GM12878 (cell line): ENCODE data around the gene XRN2. TPM values are rescaled to one million over a fixed set of nuclear protein-coding genes. Genes with fewer than 3 reads are reported as not detected.

Source experiments
- ATAC-seq: fragments of 200-7000 bp; cut with Tn5 transposase; 3 replicates; pipeline ENCODE4 v1.9.1; 2020; ENCODE audit warnings: mild to moderate bottlenecking, moderate library complexity
- BruUV-seq: library from RNA; stranded (reverse); fragments of 400-500 nt; replicated peaks from 2 replicates; lab custom pipeline; 2021; lab: Mats Ljungman, UMichigan
- CTCF ChIA-PET: fragments of 300-600 bp; sonication (Branson Sonifier 250); formaldehyde crosslinking; extraction: SDS; loops from one replicate; lab custom pipeline; 2021; ENCODE audit warnings: inconsistent platforms; lab: Yijun Ruan, JAX
- POLR2A ChIA-PET: fragments of 350-600 bp; formaldehyde crosslinking; extraction: SDS; loops from one replicate; lab custom pipeline; 2021; ENCODE audit warnings: inconsistent platforms; lab: Charles Lee
- RAD21 ChIA-PET: fragments of 300-600 bp; sonication (Branson Sonifier 250); formaldehyde crosslinking; loops from one replicate; lab custom pipeline; 2023; ENCODE audit warnings: antibody characterized with exemption; ENCODE audit not compliant: unreplicated experiment; lab: Charles Lee
- SMC1A ChIA-PET: fragments of 300-600 bp; sonication (Branson Sonifier 250); formaldehyde crosslinking; loops from one replicate; lab custom pipeline; 2023; ENCODE audit not compliant: unreplicated experiment, uncharacterized antibody; lab: Charles Lee
- DNase-seq: peaks from one replicate; pipeline ENCODE4 v3.0.0-alpha.2; 2011; ENCODE audit warnings: low read depth, low spot score
- FAIRE-seq: peaks from 3 replicates; lab custom pipeline; 2011; peaks lifted over from hg19 to GRCh38; lab: Jason Lieb, UNC
- H2AFZ ChIP-seq: 2 replicates; pipeline ENCODE4 v1.6.0; 2011; ENCODE audit warnings: low read depth, low read length, control low read depth; ENCODE audit not compliant: control insufficient read depth
- H3K27ac ChIP-seq: 2 replicates; pipeline ENCODE4 v1.5.1; 2011; ENCODE audit warnings: control low read depth; ENCODE audit not compliant: control insufficient read depth, insufficient read depth
- H3K27me3 ChIP-seq, 2 experiments: replicated peaks in 1 of 2; 2 replicates each; pipeline versions ENCODE4 v1.6.0 to v1.6.1; 2011; ENCODE audit warnings: low read length in 1 of 2; ENCODE audit not compliant: control insufficient read depth in 2 of 2, insufficient read depth in 2 of 2
- H3K36me3 ChIP-seq, 2 experiments: 2 replicates each; pipeline ENCODE4 v1.5.1; 2011; ENCODE audit warnings: low read length in 1 of 2; ENCODE audit not compliant: control insufficient read depth in 2 of 2, insufficient read depth in 2 of 2
- H3K4me1 ChIP-seq: 2 replicates; pipeline ENCODE4 v1.6.1; 2011; ENCODE audit warnings: mild to moderate bottlenecking, low read length, moderate library complexity, mixed read lengths; ENCODE audit not compliant: control insufficient read depth, insufficient read depth
- H3K4me2 ChIP-seq: 2 replicates; pipeline ENCODE4 v1.6.0; 2011; ENCODE audit warnings: control low read depth; ENCODE audit not compliant: control insufficient read depth, insufficient read depth
- H3K4me3 ChIP-seq: fragments of 200-600 bp; sonication (generic); 2 replicates; pipeline ENCODE4 v1.5.1; 2016
- H3K79me2 ChIP-seq: 2 replicates; pipeline ENCODE4 v1.6.0; 2011; ENCODE audit warnings: low read length; ENCODE audit not compliant: control insufficient read depth, insufficient read depth
- H3K9ac ChIP-seq: 2 replicates; pipeline ENCODE4 v1.8.0; 2011; ENCODE audit warnings: low read length, control low read depth, mixed read lengths; ENCODE audit not compliant: control insufficient read depth, insufficient read depth
- H3K9me3 ChIP-seq: replicated peaks from 3 replicates; pipeline ENCODE4 v1.5.1; 2011; ENCODE audit warnings: mild to moderate bottlenecking, low read length; ENCODE audit not compliant: control insufficient read depth, insufficient read depth
- H4K20me1 ChIP-seq: 2 replicates; pipeline ENCODE4 v1.6.0; 2011; ENCODE audit not compliant: control insufficient read depth, insufficient read depth
- BRCA1 ChIP-seq: IDR thresholded peaks from 2 replicates; pipeline ENCODE4 v1.6.1; 2011; ENCODE audit warnings: low read depth, low read length, improper control_type of control experiment
- CHD4 ChIP-seq: fragments of 200-600 bp; sonication (generic); IDR thresholded peaks from 2 replicates; pipeline ENCODE4 v1.6.1; 2016; ENCODE audit warnings: mild to moderate bottlenecking
- HDGF ChIP-seq: fragments of 450-650 bp; IDR thresholded peaks from 2 replicates; pipeline ENCODE4 v1.6.1; 2016; ENCODE audit warnings: antibody characterized with exemption
- IRF3 ChIP-seq: fragments of 450-650 bp; IDR thresholded peaks from 2 replicates; pipeline ENCODE4 v1.6.1; 2014; ENCODE audit warnings: mild to moderate bottlenecking
- KDM1A ChIP-seq: fragments of 200-600 bp; sonication (generic); IDR thresholded peaks from 2 replicates; pipeline ENCODE4 v1.6.1; 2016; ENCODE audit warnings: borderline replicate concordance
- KLF5 ChIP-seq: fragments of 450-650 bp; IDR thresholded peaks from 2 replicates; pipeline ENCODE4 v1.6.1; 2014; ENCODE audit warnings: mild to moderate bottlenecking; ENCODE audit not compliant: partially characterized antibody
- MEF2B ChIP-seq: fragments of 450-650 bp; IDR thresholded peaks from 2 replicates; pipeline ENCODE4 v1.6.1; 2018; ENCODE audit warnings: mild to moderate bottlenecking, moderate library complexity; ENCODE audit not compliant: partially characterized antibody, poor library complexity, severe bottlenecking
- PKNOX1 ChIP-seq: fragments of 450-650 bp; IDR thresholded peaks from 2 replicates; pipeline ENCODE4 v1.6.1; 2016; ENCODE audit warnings: mild to moderate bottlenecking
- RAD21 ChIP-seq: IDR thresholded peaks from 2 replicates; pipeline ENCODE4 v1.6.1; 2011; ENCODE audit warnings: mild to moderate bottlenecking, low read depth, low read length, moderate library complexity; ENCODE audit not compliant: insufficient read depth
- REST ChIP-seq: IDR thresholded peaks from 2 replicates; pipeline ENCODE4 v1.6.1; 2012; ENCODE audit warnings: mild to moderate bottlenecking, low read depth, low read length
- SMARCA5 ChIP-seq: fragments of 450-650 bp; IDR thresholded peaks from 2 replicates; pipeline ENCODE4 v1.6.1; 2017; ENCODE audit warnings: mild to moderate bottlenecking
- TCF7 ChIP-seq: IDR thresholded peaks from 2 replicates; pipeline ENCODE4 v1.6.1; 2014; ENCODE audit warnings: antibody characterized with exemption, borderline replicate concordance
- YBX1 ChIP-seq: fragments of 450-650 bp; IDR thresholded peaks from 2 replicates; pipeline ENCODE4 v1.6.1; 2016; ENCODE audit warnings: antibody characterized with exemption
- ZBTB4 ChIP-seq: fragments of 450-650 bp; formaldehyde crosslinking; IDR thresholded peaks from 2 replicates; pipeline ENCODE4 v1.4.0; 2022; ENCODE audit warnings: mild to moderate bottlenecking, moderate library complexity
- WGBS: methylation state at CpG from one replicate; pipeline ENCODE4 v1.1.6; 2016; ENCODE audit warnings: low lambda C conversion rate; ENCODE audit not compliant: insufficient replicate concordance, insufficient coverage; ENCODE audit errors: missing lambda C conversion rate; 5-methylcytosine and 5-hydroxymethylcytosine counted together
- in situ Hi-C: fragments of 300-500 bp; cut with MboI; formaldehyde crosslinking; loops from 9 replicates; pipeline ENCODE4 v1.14.3; 2018; ENCODE audit warnings: mixed read lengths
- intact Hi-C: fragments of 100-400 bp; cut with micrococcal nuclease; formaldehyde crosslinking; loops from one replicate; pipeline ENCODE4 v1.14.2; 2022; ENCODE audit not compliant: unreplicated experiment
- polyA plus RNA-seq, 11 experiments: library from polyadenylated mRNA; depleted of rRNA in 4 of 11; unstranded in 6 of 11; stranded (reverse) in 5 of 11; fragments of >200 nt; fragmentation: Nextera tagmentation in 4 of 11; fragmentation: Illumina TruSeq in 1 of 11; extraction: Ambion mirVana in 4 of 11; extraction: Trizol in 1 of 11; gene quantifications; 1 replicate in 1 of 11; 2 replicates in 10 of 11; pipeline versions ENCODE4 v1.2.1 to v1.2.3, GENCODE V29; 2011 to 2016; ENCODE audit warnings: inconsistent platforms in 2 of 11, missing spikeins in 2 of 11, low read depth in 1 of 11
- total RNA-seq, 4 experiments: library from RNA; depleted of rRNA in 3 of 4; stranded (reverse); fragments of >200 nt in 3 of 4; fragmentation: Illumina TruSeq in 1 of 4; extraction: Trizol in 1 of 4; gene quantifications; 2 replicates each; pipeline versions ENCODE4 v1.2.1 to v1.2.3, GENCODE V29; 2013 to 2021

Gene XRN2
- total and polyA plus RNA-seq, 10 of the 15 experiments (the other 5 are each of a cell fraction or from before 2014, with no cell fraction given), result 59.7 to 97.8 (median 75.6) TPM

GRCh38 chr20:21361266-21361665 is 58.1 kb downstream of the XRN2 start (continued):
- no peak for TF ChIP-seq MEF2B
- TF ChIP-seq YBX1, result no peak
- TF ChIP-seq BRCA1, result no peak
- TF ChIP-seq REST, result no peak

- intact Hi-C loops, result no loop called here
- POLR2A ChIA-PET, result no interaction called here
- CTCF ChIA-PET, result no interaction called here
- no TSS peak for BruUV-seq
- no peak overlapping the region for H2AFZ ChIP-seq
- H4K20me1 ChIP-seq, result no peaks in the 10 kb centered on the region
- H3K4me2 ChIP-seq, result no peak overlapping the region
- DNase-seq (no peak), ATAC-seq (no peak), FAIRE-seq (no peak)
- no peaks in the 10 kb centered on the region for H3K9me3 ChIP-seq
- H3K4me3 ChIP-seq, result no peak overlapping the region
- TF ChIP-seq HDGF, result no peak
- TF ChIP-seq SMARCA5, result no peak
- no peak for TF ChIP-seq KDM1A
- TF ChIP-seq RAD21, result no peak
- TF ChIP-seq ZBTB4 (CRISPR knock-in tag), result no peak
- TF ChIP-seq KLF5, result no peak
- TF ChIP-seq CHD4, result no peak
- no peak for TF ChIP-seq PKNOX1
- TF ChIP-seq IRF3, result no peak
- TF ChIP-seq TCF7, result no peak
- TF ChIP-seq MEF2B, result no peak
- no peaks in the 10 kb centered on the region for H3K4me1 ChIP-seq
- no peak overlapping the region for H3K9ac ChIP-seq
- WGBS, result 96% methylated on average over 6 of the region's 6 CpGs
- RAD21 ChIA-PET, result no interaction called here
- SMC1A ChIA-PET, result no interaction called here
- peaks cover 4 to 10% of the 10 kb centered on the region in 2 experiments; a peak in 3 of 4 replicates for H3K36me3 ChIP-seq
- H3K79me2 ChIP-seq, result no peaks in the 10 kb centered on the region
- no peak overlapping the region for H3K27ac ChIP-seq
- H3K27me3 ChIP-seq, result no peaks in the 10 kb centered on the region
- in situ Hi-C loops, result no loop called here
Observed at GRCh38 chr20:21364413-21364812, 61.3 kb downstream of the XRN2 start.
